Measurements from ENCODE around the gene RASA3.

- TF ChIP-seq CTCF (IDR thresholded peaks at IDR 0.05), result no peak
- TF ChIP-seq EP300 (IDR thresholded peaks at IDR 0.05), result no peak
- no peak for TF ChIP-seq POLR2AphosphoS5 (IDR thresholded peaks at IDR 0.05)
- no peak for TF ChIP-seq POLR2A (IDR thresholded peaks at IDR 0.05)
These were observed 81.6 kb downstream of the RASA3 start for GRCh38 chr13:114050536-114051450.

Measured in gastroesophageal sphincter (tissue), 3 donors.